IMR-90 (cell line): ENCODE data around the gene MOB2. TPM values are rescaled to one million over a fixed set of nuclear protein-coding genes. Genes with fewer than 3 reads are reported as not detected.

Experiments
- ATAC-seq: fragments of 200-7000 bp; cut with Tn5 transposase; 2 replicates; pipeline ENCODE4 v1.9.1; 2020; ENCODE audit warnings: low read depth, mild to moderate bottlenecking, moderate library complexity
- BruUV-seq: library from RNA; stranded (reverse); fragments of 400-500 nt; replicated peaks from 2 replicates; lab custom pipeline; 2021; lab: Mats Ljungman, UMichigan
- CTCF ChIA-PET: fragments of 300-600 bp; formaldehyde crosslinking; extraction: SDS; loops from one replicate; lab custom pipeline; 2021; ENCODE audit warnings: antibody characterized with exemption; lab: Yijun Ruan, JAX
- POLR2A ChIA-PET: fragments of 300-600 bp; sonication (Branson Sonifier 250); formaldehyde crosslinking; loops from one replicate; lab custom pipeline; 2022; ENCODE audit warnings: antibody characterized with exemption; ENCODE audit not compliant: unreplicated experiment; lab: Charles Lee
- DNase-seq: peaks from one replicate; pipeline ENCODE4 v3.0.0; 2013
- H2AFZ ChIP-seq: replicated peaks from 2 replicates; pipeline ENCODE3; 2013; ENCODE audit warnings: low read length, mild to moderate bottlenecking; ENCODE audit not compliant: poor library complexity
- H2AK5ac ChIP-seq: 2 replicates; pipeline ENCODE4 v1.6.1; 2013; ENCODE audit warnings: low read depth, low read length, inconsistent platforms
- H2AK9ac ChIP-seq: replicated peaks from 2 replicates; pipeline ENCODE3; 2013; ENCODE audit warnings: mild to moderate bottlenecking, low read depth, low read length, moderate library complexity; ENCODE audit not compliant: poor library complexity
- H2BK120ac ChIP-seq: 2 replicates; pipeline ENCODE4 v1.6.1; 2013; ENCODE audit warnings: low read depth, low read length, inconsistent platforms
- H2BK15ac ChIP-seq: 3 replicates; pipeline ENCODE4 v1.6.1; 2013; ENCODE audit warnings: low read depth, low read length, inconsistent platforms
- H2BK20ac ChIP-seq: 2 replicates; pipeline ENCODE4 v1.6.1; 2013; ENCODE audit warnings: low read depth, mild to moderate bottlenecking, inconsistent platforms, low read length, moderate library complexity
- H2BK5ac ChIP-seq: 2 replicates; pipeline ENCODE4 v1.6.1; 2013; ENCODE audit warnings: mild to moderate bottlenecking, low read depth, low read length, inconsistent platforms; ENCODE audit not compliant: poor library complexity, severe bottlenecking
- H3K14ac ChIP-seq: replicated peaks from 2 replicates; pipeline ENCODE4 v1.6.1; 2013; ENCODE audit warnings: low read depth, low read length, inconsistent platforms
- H3K18ac ChIP-seq: 2 replicates; pipeline ENCODE4 v1.6.1; 2013; ENCODE audit warnings: low read depth, low read length, control low read depth
- H3K23ac ChIP-seq: 2 replicates; pipeline ENCODE4 v1.6.1; 2013; ENCODE audit warnings: low read depth, low read length, inconsistent platforms
- H3K27ac ChIP-seq: 2 replicates; pipeline ENCODE4 v1.5.1; 2013; ENCODE audit warnings: mild to moderate bottlenecking, control low read depth, low read length; ENCODE audit not compliant: insufficient read depth
- H3K27me3 ChIP-seq: 2 replicates; pipeline ENCODE4 v1.6.1; 2013; ENCODE audit warnings: low read length; ENCODE audit not compliant: control insufficient read depth, insufficient read depth
- H3K36me3 ChIP-seq: 2 replicates; pipeline ENCODE4 v1.6.1; 2013; ENCODE audit warnings: low read length, mixed read lengths; ENCODE audit not compliant: control insufficient read depth, insufficient read depth
- H3K4ac ChIP-seq: 2 replicates; pipeline ENCODE4 v1.6.1; 2013; ENCODE audit warnings: low read depth, low read length, inconsistent platforms
- H3K4me1 ChIP-seq: 2 replicates; pipeline ENCODE4 v1.6.1; 2013; ENCODE audit warnings: low read length, mixed read lengths; ENCODE audit not compliant: control insufficient read depth, insufficient read depth
- H3K4me2 ChIP-seq: 2 replicates; pipeline ENCODE4 v1.6.1; 2013; ENCODE audit warnings: low read depth, mild to moderate bottlenecking, control low read depth, low read length, moderate library complexity
- H3K4me3 ChIP-seq: 2 replicates; pipeline ENCODE4 v1.5.1; 2013; ENCODE audit warnings: low read depth, mild to moderate bottlenecking, control low read depth, low read length, moderate library complexity; ENCODE audit not compliant: insufficient read depth
- H3K56ac ChIP-seq: 2 replicates; pipeline ENCODE4 v1.6.1; 2013; ENCODE audit warnings: low read length, inconsistent platforms; ENCODE audit not compliant: insufficient read depth; ENCODE audit errors: extremely low read depth
- H3K79me1 ChIP-seq, 2 experiments: 2 replicates each; pipeline ENCODE4 v1.6.1; 2013; ENCODE audit warnings: low read length in 2 of 2, inconsistent platforms in 1 of 2, low read depth in 1 of 2
- H3K9ac ChIP-seq: 2 replicates; pipeline ENCODE4 v1.6.1; 2013; ENCODE audit warnings: low read depth, low read length, control low read depth
- H3K9me1 ChIP-seq: 2 replicates; pipeline ENCODE4 v1.6.1; 2013; ENCODE audit warnings: low read length, inconsistent platforms; ENCODE audit not compliant: insufficient read depth
- H3K9me3 ChIP-seq: 2 replicates; pipeline ENCODE4 v1.6.1; 2013; ENCODE audit warnings: low read length; ENCODE audit not compliant: control insufficient read depth, insufficient read depth
- H4K20me1 ChIP-seq: 2 replicates; pipeline ENCODE4 v1.6.1; 2013; ENCODE audit warnings: low read length, inconsistent platforms; ENCODE audit not compliant: insufficient read depth
- H4K5ac ChIP-seq: 2 replicates; pipeline ENCODE4 v1.6.1; 2013; ENCODE audit warnings: mild to moderate bottlenecking, low read depth, low read length, control low read depth
- H4K8ac ChIP-seq, 2 experiments: 2 replicates each; pipeline ENCODE4 v1.6.1; 2013; ENCODE audit warnings: low read depth in 2 of 2, low read length in 2 of 2, control low read depth in 1 of 2, inconsistent platforms in 1 of 2
- H4K91ac ChIP-seq: 2 replicates; pipeline ENCODE4 v1.6.1; 2013; ENCODE audit warnings: low read depth, low read length, inconsistent platforms; ENCODE audit not compliant: insufficient read depth
- FOS ChIP-seq: fragments of 150-350 bp; IDR thresholded peaks from 2 replicates; pipeline ENCODE4 v1.6.1; 2016; ENCODE audit warnings: low read depth, low read length
- MAZ ChIP-seq: IDR thresholded peaks from 2 replicates; pipeline ENCODE4 v1.6.1; 2012; ENCODE audit warnings: low read depth, mild to moderate bottlenecking, low read length, improper control_type of control experiment, moderate library complexity, borderline replicate concordance
- MXI1 ChIP-seq: IDR thresholded peaks from 2 replicates; pipeline ENCODE4 v1.6.1; 2012; ENCODE audit warnings: low read depth, mild to moderate bottlenecking, low read length, moderate library complexity, borderline replicate concordance
- NFE2L2 ChIP-seq: fragments of 150-350 bp; IDR thresholded peaks from 2 replicates; pipeline ENCODE4 v1.6.1; 2016; ENCODE audit warnings: low read depth, mild to moderate bottlenecking, low read length
- WGBS, 2 experiments: methylation state at CpG; one replicate each; pipeline versions ENCODE4 v1.1.5 to v1.1.7; 2013; ENCODE audit warnings: missing lambda C conversion rate in 2 of 2; ENCODE audit not compliant: insufficient read length in 1 of 2; ENCODE audit errors: extremely low coverage in 2 of 2; 5-methylcytosine and 5-hydroxymethylcytosine counted together
- dilution Hi-C: fragments of 300-500 bp; cut with HindIII; formaldehyde crosslinking; loops from one replicate; pipeline ENCODE4 v1.14.3; 2018; ENCODE audit warnings: low sequenced_read_pairs; ENCODE audit not compliant: unreplicated experiment
- in situ Hi-C: fragments of 300-500 bp; cut with MboI; formaldehyde crosslinking; loops from 3 replicates; pipeline ENCODE4 v1.14.3; 2019; ENCODE audit warnings: low sequenced_read_pairs, inconsistent platforms, mixed read lengths
- intact Hi-C: fragments of 100-400 bp; cut with micrococcal nuclease; formaldehyde crosslinking; loops from 2 replicates; pipeline ENCODE4 v1.10.0; 2022
- polyA plus RNA-seq, 3 experiments: library from polyadenylated mRNA; depleted of rRNA; stranded (reverse); fragments of >200 nt; gene quantifications; 2 replicates each; pipeline ENCODE4 v1.2.3, GENCODE V29; 2012; ENCODE audit warnings: low replicate concordance in 1 of 3
- total RNA-seq: library from RNA; depleted of rRNA; stranded (reverse); fragments of >200 nt; gene quantifications from 2 replicates; pipeline ENCODE4 v1.2.3, GENCODE V29; 2012
- TF ChIP-seq, protein P1 (sequence below): fragments of 150-350 bp; IDR thresholded peaks from 2 replicates; pipeline ENCODE4 v1.6.1; 2016; ENCODE audit warnings: low read depth, mild to moderate bottlenecking, low read length, moderate library complexity, borderline replicate concordance

The MOB2 gene
- total and polyA plus RNA-seq, 2 of the 4 experiments (the other 2 are of a cell fraction) = 23.7 to 36.2 TPM

DNA sequence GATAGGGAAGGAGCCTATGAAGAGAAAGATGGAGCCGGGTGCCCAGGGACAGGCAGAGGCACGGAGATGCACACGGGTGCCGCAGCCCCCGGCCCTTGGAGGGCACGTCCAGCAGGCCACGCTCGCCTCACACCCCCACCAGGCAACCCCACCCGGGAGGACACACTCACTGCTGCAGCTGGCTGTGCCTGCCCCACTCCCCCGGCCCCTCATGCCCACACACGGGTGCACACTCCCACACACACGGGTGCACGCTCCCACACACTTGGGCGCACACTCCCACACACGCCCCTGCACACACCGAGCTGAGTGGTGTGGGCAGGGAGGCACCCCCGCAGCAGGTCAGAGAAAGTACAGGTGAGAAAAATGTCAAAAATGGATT lies 1.1 kb downstream of the MOB2 start:
- Histone ChIP-seq H3K4ac (no peak overlapping the region), H2AK5ac (no peak overlapping the region), H3K79me1 (peaks cover 16 to 65% of the 10 kb centered on the region in 2 experiments; a peak in 3 of 4 replicates), H2BK15ac (no peak overlapping the region), H2AFZ (no peak overlapping the region), H3K9ac (no peak overlapping the region), H3K27ac (no peak overlapping the region), H3K9me1 (peaks cover 3% of the 10 kb centered on the region; the same call in 1 of the 2 replicates), H2BK120ac (no peak overlapping the region), H3K36me3 (no peaks in the 10 kb centered on the region; the same call in 1 of the 2 replicates), H2AK9ac (peak overlapping the region; percentile 24), H3K9me3 (no peaks in the 10 kb centered on the region), H3K14ac (no peak overlapping the region), H4K5ac (no peak overlapping the region), H4K20me1 (peaks cover 84% of the 10 kb centered on the region), H4K8ac (no peak overlapping the region), H3K23ac (no peak overlapping the region), H3K56ac (no peak overlapping the region), H4K91ac (no peak overlapping the region), H3K18ac (no peak overlapping the region), H2BK5ac (no peak overlapping the region), H3K4me2 (no peak overlapping the region), H3K27me3 (no peaks in the 10 kb centered on the region), H2BK20ac (no peak overlapping the region), H3K4me3 (no peak overlapping the region), H3K4me1 (peaks cover 4% of the 10 kb centered on the region; the same call in 1 of the 2 replicates)
- TF ChIP-seq, protein P1, sequence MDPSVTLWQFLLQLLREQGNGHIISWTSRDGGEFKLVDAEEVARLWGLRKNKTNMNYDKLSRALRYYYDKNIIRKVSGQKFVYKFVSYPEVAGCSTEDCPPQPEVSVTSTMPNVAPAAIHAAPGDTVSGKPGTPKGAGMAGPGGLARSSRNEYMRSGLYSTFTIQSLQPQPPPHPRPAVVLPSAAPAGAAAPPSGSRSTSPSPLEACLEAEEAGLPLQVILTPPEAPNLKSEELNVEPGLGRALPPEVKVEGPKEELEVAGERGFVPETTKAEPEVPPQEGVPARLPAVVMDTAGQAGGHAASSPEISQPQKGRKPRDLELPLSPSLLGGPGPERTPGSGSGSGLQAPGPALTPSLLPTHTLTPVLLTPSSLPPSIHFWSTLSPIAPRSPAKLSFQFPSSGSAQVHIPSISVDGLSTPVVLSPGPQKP = no peak
- TF ChIP-seq NFE2L2 = no peak
- no peak for TF ChIP-seq MAZ
- TF ChIP-seq FOS = no peak
- TF ChIP-seq MXI1 = no peak
- DNase-seq (no peak), ATAC-seq (no peak)
- 100% methylated on average over 2 of the region's 17 CpGs; no CpG with 5 or more reads in 1 of the 2 experiments for WGBS, 2 experiments
- CTCF ChIA-PET = no interaction called here
- BruUV-seq = no TSS peak
- intact Hi-C loops = no loop called here
- in situ Hi-C loops = no loop called here
- dilution Hi-C loops = no loop called here
- POLR2A ChIA-PET = no interaction called here
